Fibroblast of pulmonary artery (primary cell): ENCODE measurements around the gene CNR2.

ENCODE experiments used
- DNase-seq: peaks from one replicate; pipeline ENCODE4 v3.0.0-alpha.2; 2010; ENCODE audit warnings: low read depth
- H3K4me3 ChIP-seq: replicated peaks from 2 replicates; pipeline ENCODE4 v1.5.1; 2011; ENCODE audit warnings: low read depth, mild to moderate bottlenecking, control low read depth, low read length, moderate library complexity
- CTCF ChIP-seq: IDR thresholded peaks from 2 replicates; pipeline ENCODE4 v1.5.1; 2011; ENCODE audit warnings: mild to moderate bottlenecking, control low read depth, low read length, inconsistent platforms; ENCODE audit errors: missing control alignments

Gene CNR2

GRCh38 chr1:23927097-23927496 lies 13.9 kb upstream of the CNR2 start:
- DNase-seq = no peak

DNA sequence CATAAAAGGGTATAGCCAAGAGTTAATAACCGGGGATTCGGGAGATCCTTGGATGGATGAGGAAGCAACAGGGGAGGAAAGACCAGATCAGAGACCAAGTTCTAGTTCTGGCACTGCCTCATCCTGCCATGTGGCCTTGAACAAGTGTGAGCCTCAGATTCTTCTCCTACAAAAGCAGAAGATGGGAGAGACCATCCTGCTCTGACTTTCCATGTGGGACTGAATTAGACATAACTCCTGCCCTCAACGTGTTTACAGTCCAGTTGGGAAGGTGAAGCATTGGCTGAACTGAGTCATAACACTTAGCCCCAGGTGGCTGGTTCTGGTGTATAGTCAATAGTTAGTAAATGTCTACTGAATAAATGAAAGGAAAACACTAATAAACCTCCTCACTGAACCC lies 12.1 kb upstream of the CNR2 start:
- no peak for DNase-seq
- TF ChIP-seq CTCF = no peak
- H3K4me3 ChIP-seq = no peak overlapping the region

More at GRCh38 chr1:23927097-23927496, 13.9 kb upstream of the CNR2 start:
- TF ChIP-seq CTCF = no peak
- no peak overlapping the region for H3K4me3 ChIP-seq

GRCh38 chr1:23924601-23925000 lies 11.4 kb upstream of the CNR2 start:
- no peak for DNase-seq
- no peak for TF ChIP-seq CTCF

GRCh38 chr1:23923592-23924499 lies 10.7 kb upstream of the CNR2 start:
- no peak for TF ChIP-seq CTCF
- no peak overlapping the region for H3K4me3 ChIP-seq
- DNase-seq = no peak

More at GRCh38 chr1:23924601-23925000, 11.4 kb upstream of the CNR2 start:
- H3K4me3 ChIP-seq = no peak overlapping the region

DNA sequence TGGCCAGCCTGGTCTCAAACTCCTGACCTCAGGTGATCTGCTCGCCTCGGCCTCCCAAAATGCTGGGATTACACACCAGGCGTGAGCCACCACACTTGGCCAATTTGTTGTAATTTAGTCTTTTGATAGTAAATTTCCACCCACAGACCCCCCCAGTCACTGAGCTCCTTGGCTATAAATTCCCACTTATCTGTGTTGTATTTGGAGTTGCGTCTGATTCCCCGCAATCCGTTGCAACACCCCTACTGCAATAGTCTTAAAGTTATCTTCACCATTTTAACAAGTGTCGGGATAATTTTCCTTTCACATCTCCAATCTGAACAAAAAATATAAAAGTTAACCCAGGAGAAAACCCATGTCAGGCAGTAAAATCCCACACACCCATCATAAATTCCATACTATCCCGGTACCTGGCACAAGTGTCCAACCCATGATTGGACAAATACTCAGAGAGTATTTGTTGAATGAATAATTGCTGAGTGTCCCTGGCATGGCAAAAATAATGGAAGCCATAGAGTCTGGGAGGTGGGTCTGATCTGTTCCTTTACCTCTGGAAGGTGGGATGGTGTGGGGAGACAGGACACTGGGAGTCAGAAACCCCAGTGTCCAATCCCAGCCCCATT lies 9.3 kb upstream of the CNR2 start:
- DNase-seq = no peak
- TF ChIP-seq CTCF = no peak
- H3K4me3 ChIP-seq = no peak overlapping the region

DNA sequence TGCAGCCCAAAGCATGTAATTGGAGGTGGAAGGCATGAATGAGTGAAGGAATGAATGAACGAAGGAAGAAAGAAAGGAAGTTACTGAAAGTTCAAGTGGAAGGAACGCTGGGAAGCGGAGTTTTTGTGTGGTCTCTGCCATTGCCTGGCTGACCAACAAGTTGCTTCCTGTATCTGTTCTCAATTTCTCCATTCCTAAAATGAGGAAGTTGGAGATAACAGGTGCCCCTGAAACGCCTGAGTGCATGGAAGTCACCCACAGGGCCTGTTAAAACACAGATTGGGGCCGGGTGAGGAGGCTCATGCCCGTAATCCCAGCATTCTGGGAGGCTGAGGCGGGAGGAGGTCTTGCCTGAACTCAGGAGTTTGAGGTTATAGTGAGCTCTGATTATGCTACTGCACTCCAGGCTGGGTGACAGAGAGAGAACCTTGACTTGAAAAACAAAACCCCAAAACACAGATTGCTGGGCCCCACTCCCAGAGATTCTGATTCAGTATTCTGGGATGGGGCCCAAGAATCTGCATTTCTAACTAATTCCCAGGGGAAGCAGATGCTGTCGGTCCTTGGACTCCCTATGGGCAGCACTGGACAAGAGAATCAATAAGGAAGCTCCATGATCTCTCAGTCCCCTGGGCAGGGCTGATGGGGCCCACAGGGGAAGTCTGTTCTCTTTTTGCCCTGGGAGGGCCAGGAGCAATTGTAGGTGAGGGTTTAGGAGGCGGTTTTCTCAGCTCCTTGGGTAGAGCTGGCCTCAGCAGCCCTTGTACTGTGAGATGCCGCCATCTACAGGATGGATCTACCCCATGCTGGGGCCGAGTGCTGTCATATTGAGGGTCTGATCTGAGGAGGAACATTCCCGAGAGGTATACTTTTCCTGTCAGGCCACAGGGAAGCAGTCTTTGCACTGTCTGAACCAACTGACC lies 3.3 kb upstream of the CNR2 start:
- H3K4me3 ChIP-seq = no peak overlapping the region
- peak; percentile 70 for DNase-seq
- peak; percentile 66 for TF ChIP-seq CTCF
